ENCODE results near the gene RLBP1.
A peak's percentile ranks its signal among the peaks of the same experiment; 100 is the strongest.
"Not testable (repeated sequence)": the region's sequence is repeated elsewhere in the genome, so short reads cannot be mapped to it uniquely, and the experiment has no call there.

Gene RLBP1

DNA sequence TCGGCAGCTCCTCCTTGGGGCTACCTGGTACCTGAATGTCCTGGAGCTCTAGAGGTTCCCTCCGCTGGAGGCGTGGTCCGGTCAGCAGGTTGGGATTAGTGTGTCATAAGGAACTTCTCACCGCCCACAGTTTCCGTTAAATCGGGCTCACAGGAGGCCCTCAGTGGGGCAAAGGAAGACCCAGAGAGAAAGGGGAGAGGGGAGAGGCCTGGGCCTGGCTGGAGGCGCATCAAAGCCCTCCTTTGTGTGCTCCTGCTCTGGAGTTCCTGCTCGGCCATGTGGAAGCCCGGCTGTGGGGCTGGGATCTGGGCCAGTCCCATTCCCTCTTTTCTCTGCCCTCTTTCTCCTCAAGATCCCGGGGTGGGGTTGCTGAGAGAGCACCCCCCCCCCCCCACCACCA, at the start of gene RLBP1:
Gene RLBP1 (minus strand): TSS at position 37 of the 400 bp plus-strand sequence. CDS start 2,604 bp downstream, outside the sequence.
- Histone ChIP-seq H3K36me3 (ENCODE audit: insufficient read depth, low read length) (no peaks in the 10 kb centered on the region), H3K4me1 (ENCODE audit: insufficient read depth, low read length) (no peaks in the 10 kb centered on the region), H2AFZ (ENCODE audit: low read depth, low read length) (no peak within 1 kb of the TSS), H3K27me3 (ENCODE audit: insufficient read depth, low read length, poor library complexity) (no peaks in the 10 kb centered on the region), H3K4me2 (ENCODE audit: insufficient read depth, low read length) (no peak within 1 kb of the TSS), H3K27ac (ENCODE audit: low read length) (no peak within 1 kb of the TSS), H4K20me1 (ENCODE audit: insufficient read depth, low read length) (no peaks in the 10 kb centered on the region), H3K9ac (ENCODE audit: low read depth, low read length) (no peak within 1 kb of the TSS), H3K79me2 (ENCODE audit: insufficient read depth, low read length) (no peaks in the 10 kb centered on the region), H3K9me3 (ENCODE audit: insufficient read depth, low read length, severe bottlenecking) (no peaks in the 10 kb centered on the region), H3K4me3 (ENCODE audit: low read depth in 1 of 2, low read length in 2 of 2) (no peak within 1 kb of the TSS)
- TF ChIP-seq CTCF (IDR thresholded peaks at IDR 0.05; ENCODE audit: borderline replicate concordance, extremely low read depth, low read length, poor library complexity, severe bottlenecking): no peak
- TF ChIP-seq EZH2 (IDR thresholded peaks at IDR 0.05; ENCODE audit: borderline replicate concordance, low read depth, low read length, severe bottlenecking): no peak
- ATAC-seq (ENCODE audit: insufficient read depth, low read depth) (no peak), DNase-seq (no peak)

DNA sequence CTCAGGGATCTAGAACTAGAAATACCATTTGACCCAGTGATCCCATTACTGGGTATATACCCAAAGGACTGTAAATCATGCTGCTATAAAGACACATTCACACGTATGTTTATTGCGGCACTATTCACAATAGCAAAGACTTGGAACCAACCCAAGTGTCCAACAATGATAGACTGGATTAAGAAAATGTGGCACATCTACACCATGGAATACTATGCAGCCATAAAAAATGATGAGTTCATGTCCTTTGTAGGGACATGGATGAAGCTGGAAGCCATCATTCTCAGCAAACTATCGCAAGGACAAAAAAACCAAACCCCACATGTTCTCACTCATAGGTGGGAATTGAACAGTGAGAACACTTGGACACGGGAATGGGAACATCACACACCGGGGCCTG, 28.8 kb upstream of the RLBP1 start:
- not testable (repeated sequence) for ATAC-seq (ENCODE audit: insufficient read depth, low read depth); H3K27me3 ChIP-seq (ENCODE audit: insufficient read depth, low read length, poor library complexity)

GRCh38 chr15:89248584-89248983, 27.2 kb upstream of the RLBP1 start:
- no peak for DNase-seq
- Histone ChIP-seq H3K27me3 (ENCODE audit: insufficient read depth, low read length, poor library complexity) (no peaks in the 10 kb centered on the region), H3K27ac (ENCODE audit: low read length) (no peak overlapping the region), H3K9ac (ENCODE audit: low read depth, low read length) (no peak overlapping the region), H3K4me2 (ENCODE audit: insufficient read depth, low read length) (no peak overlapping the region), H3K4me3 (ENCODE audit: low read depth in 1 of 2, low read length in 2 of 2) (no peak overlapping the region), H3K9me3 (ENCODE audit: insufficient read depth, low read length, severe bottlenecking) (no peaks in the 10 kb centered on the region), H3K79me2 (ENCODE audit: insufficient read depth, low read length) (peaks cover 84% of the 10 kb centered on the region), H2AFZ (ENCODE audit: low read depth, low read length) (no peak overlapping the region), H3K36me3 (ENCODE audit: insufficient read depth, low read length) (peaks cover 65% of the 10 kb centered on the region), H4K20me1 (ENCODE audit: insufficient read depth, low read length) (peaks cover 14% of the 10 kb centered on the region; the same call in 1 of the 2 replicates), H3K4me1 (ENCODE audit: insufficient read depth, low read length) (peaks cover 27% of the 10 kb centered on the region)
- no peak for ATAC-seq (ENCODE audit: insufficient read depth, low read depth)
- no peak for TF ChIP-seq CTCF (IDR thresholded peaks at IDR 0.05; ENCODE audit: borderline replicate concordance, extremely low read depth, low read length, poor library complexity, severe bottlenecking)
- no peak for TF ChIP-seq EZH2 (IDR thresholded peaks at IDR 0.05; ENCODE audit: borderline replicate concordance, low read depth, low read length, severe bottlenecking)

More for the DNA sequence above, 28.8 kb upstream of the RLBP1 start:
- DNase-seq; H3K9me3 ChIP-seq (ENCODE audit: insufficient read depth, low read length, severe bottlenecking); H2AFZ ChIP-seq (ENCODE audit: low read depth, low read length); H3K9ac ChIP-seq (ENCODE audit: low read depth, low read length); H3K27ac ChIP-seq (ENCODE audit: low read length); H3K4me2 ChIP-seq (ENCODE audit: insufficient read depth, low read length); H3K4me3 ChIP-seq (ENCODE audit: low read depth in 1 of 2, low read length in 2 of 2): not testable (repeated sequence)
- peaks cover 27% of the 10 kb centered on the region for H3K4me1 ChIP-seq (ENCODE audit: insufficient read depth, low read length)
- peaks cover 85% of the 10 kb centered on the region for H3K79me2 ChIP-seq (ENCODE audit: insufficient read depth, low read length)
- H4K20me1 ChIP-seq (ENCODE audit: insufficient read depth, low read length): peaks cover 20% of the 10 kb centered on the region; the same call in 1 of the 2 replicates
- H3K36me3 ChIP-seq (ENCODE audit: insufficient read depth, low read length): peaks cover 80% of the 10 kb centered on the region

DNA sequence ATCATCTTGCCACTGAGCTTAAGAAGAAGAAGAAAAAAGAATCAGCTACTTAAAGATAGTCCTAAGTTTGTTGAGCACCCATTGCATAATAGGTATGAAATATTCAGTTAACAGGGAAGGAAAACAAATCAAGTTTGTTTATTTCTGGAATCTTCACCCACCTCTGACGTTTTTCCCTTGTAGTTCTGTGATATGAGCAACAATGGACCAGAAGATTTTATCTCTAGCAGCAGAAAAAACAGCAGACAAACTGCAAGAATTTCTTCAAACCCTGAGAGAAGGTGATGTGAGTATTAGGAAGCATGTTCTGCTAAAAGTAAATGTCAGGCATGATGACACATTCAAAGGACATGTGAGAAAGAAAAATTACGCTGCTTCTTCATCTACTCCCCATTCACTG, 26.1 kb upstream of the RLBP1 start:
- Histone ChIP-seq H3K27ac (ENCODE audit: low read length) (no peak overlapping the region), H3K9me3 (ENCODE audit: insufficient read depth, low read length, severe bottlenecking) (no peaks in the 10 kb centered on the region)
- no peak for ATAC-seq (ENCODE audit: insufficient read depth, low read depth)

More for the DNA sequence above, 26.1 kb upstream of the RLBP1 start:
- peak overlapping the region; percentile 39; the same call in 1 of the 2 replicates for H3K4me2 ChIP-seq (ENCODE audit: insufficient read depth, low read length)
- peaks cover 59% of the 10 kb centered on the region for H3K36me3 ChIP-seq (ENCODE audit: insufficient read depth, low read length)
- no peak overlapping the region for H2AFZ ChIP-seq (ENCODE audit: low read depth, low read length)
- peaks cover 76% of the 10 kb centered on the region for H3K79me2 ChIP-seq (ENCODE audit: insufficient read depth, low read length)
- 0 out of 2 replicates have a peak overlapping the region, but pooled peaks have one; percentile 15 for H3K9ac ChIP-seq (ENCODE audit: low read depth, low read length)
- TF ChIP-seq CTCF (IDR thresholded peaks at IDR 0.05; ENCODE audit: borderline replicate concordance, extremely low read depth, low read length, poor library complexity, severe bottlenecking) (no peak), EZH2 (IDR thresholded peaks at IDR 0.05; ENCODE audit: borderline replicate concordance, low read depth, low read length, severe bottlenecking) (no peak)
- no peak overlapping the region for H3K4me3 ChIP-seq (ENCODE audit: low read depth in 1 of 2, low read length in 2 of 2)
- DNase-seq: no peak
- peaks cover 36% of the 10 kb centered on the region for H3K4me1 ChIP-seq (ENCODE audit: insufficient read depth, low read length)
- no peaks in the 10 kb centered on the region for H3K27me3 ChIP-seq (ENCODE audit: insufficient read depth, low read length, poor library complexity)
- peaks cover 14% of the 10 kb centered on the region; the same call in 1 of the 2 replicates for H4K20me1 ChIP-seq (ENCODE audit: insufficient read depth, low read length)
